Activated T-cell treated with anti-CD3 and anti-CD28 coated beads, Interleukin-2, amount 50 U/mL, for 1 hour (primary cell): Measurements from ENCODE around the gene PRKAR2B.
"Not testable (repeated sequence)": the region's sequence is repeated elsewhere in the genome, so short reads cannot be mapped to it uniquely, and the experiment has no call there.

Source experiments
- DNase-seq: peaks from one replicate; pipeline ENCODE4 v3.0.0-alpha.2; 2020

The PRKAR2B gene

GRCh38 chr7:107080099-107080505 lies 35.6 kb downstream of the PRKAR2B start:
- no peak for DNase-seq

DNA sequence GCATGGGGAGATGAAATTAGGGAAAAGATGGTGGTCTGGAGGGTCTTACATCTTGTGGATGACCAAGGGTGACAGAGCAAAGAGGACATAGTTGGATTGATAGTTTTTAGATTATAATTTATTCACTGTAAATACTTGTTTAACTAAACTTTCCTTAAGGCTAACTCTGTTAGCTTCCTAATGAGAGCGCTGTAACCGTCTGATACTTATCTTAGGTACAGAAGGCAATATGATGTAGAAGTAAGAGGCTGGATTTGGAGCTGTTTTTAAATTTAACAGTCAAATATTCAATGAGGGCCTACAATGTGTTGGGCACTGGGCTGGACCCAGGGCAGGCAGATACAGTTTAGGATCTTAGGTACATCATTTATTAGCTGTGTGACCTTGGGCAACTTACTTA lies 36.0 kb downstream of the PRKAR2B start:
- no peak for DNase-seq

GRCh38 chr7:107085180-107085579 lies 40.7 kb downstream of the PRKAR2B start:
- DNase-seq, result no peak

GRCh38 chr7:107089627-107090026 lies 45.1 kb downstream of the PRKAR2B start:
- no peak for DNase-seq

GRCh38 chr7:107090457-107090856 lies 46.0 kb downstream of the PRKAR2B start:
- DNase-seq, result no peak

- DNase-seq, result no peak
Measured at GRCh38 chr7:107091306-107091705, 46.8 kb downstream of the PRKAR2B start.

DNA sequence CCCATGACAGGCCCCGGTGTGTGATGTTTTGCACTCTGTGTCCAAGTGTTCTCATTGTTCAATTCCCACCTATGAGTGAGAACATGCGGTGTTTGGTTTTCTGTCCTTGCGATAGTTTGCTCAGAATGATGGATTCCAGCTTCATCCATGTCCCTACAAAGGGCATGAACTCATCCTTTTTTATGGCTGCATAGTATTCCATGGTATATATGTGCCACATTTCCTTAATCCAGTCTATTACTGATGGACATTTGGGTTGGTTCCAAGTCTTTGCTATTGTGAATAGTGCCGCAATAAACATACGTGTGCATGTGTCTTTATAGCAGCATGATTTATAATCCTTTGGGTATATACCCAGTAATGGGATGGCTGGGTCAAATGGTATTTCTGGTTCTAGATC lies 49.2 kb downstream of the PRKAR2B start:
- not testable (repeated sequence) for DNase-seq

- not testable (repeated sequence) for DNase-seq
Measured at GRCh38 chr7:107099154-107099553, 54.6 kb downstream of the PRKAR2B start.

DNA sequence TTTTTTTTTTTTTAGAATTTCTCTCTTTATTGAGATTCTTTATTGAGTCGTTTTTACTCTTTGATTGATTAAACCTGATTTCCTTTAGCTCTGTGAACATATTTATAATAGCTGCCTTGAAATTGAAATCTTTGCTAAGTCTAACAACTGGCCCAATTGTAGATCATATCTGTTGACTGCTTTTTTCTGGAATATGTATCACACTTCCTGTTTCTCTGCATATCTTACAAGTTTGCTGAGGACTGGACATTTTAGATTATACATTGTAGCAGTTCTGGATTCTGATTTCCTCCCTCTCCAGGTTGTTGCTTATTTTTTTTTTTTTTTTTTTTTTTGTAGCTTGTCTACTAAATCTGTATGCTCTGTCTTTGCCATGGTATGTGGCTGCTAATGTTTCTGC lies 56.3 kb downstream of the PRKAR2B start:
- DNase-seq, result no peak

DNA sequence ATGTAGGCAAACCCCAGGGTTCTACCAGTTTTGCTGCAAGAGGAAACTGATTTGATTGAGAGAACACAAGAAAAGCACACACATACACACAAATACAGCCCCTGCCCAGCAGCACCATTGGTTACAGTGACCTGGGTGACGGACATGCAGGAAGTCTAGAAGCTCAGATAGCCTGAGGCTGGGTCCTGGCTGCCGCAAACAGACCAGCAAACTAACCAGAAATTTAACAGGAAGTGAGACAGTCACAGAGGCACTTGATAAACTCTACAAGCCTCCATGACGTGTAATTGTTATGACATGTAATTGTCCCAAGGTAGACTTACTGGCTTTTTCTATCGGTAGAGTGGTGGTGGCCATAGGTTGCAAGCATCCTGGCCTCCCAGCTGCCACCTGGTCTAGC lies 58.9 kb downstream of the PRKAR2B start:
- DNase-seq, result no peak

DNA sequence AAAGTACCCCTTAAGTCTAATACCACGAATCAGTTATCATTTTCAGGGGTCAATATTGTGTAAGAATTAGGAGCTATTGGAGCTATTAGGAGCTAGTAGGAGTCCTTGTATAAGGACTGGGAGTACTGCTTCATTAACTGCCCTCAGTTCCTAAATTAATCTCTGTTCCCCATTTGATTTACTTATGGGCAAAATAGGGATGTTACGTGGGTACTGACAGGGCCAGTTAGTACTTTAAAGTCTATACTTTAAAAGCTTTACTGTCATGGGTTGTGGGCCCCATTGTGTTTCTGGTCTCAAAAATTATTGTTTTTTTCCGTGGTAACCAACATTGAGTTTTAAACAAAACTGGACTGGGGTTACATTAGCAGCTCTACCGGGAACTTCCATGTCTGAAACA lies 60.3 kb downstream of the PRKAR2B start:
- no peak for DNase-seq

DNA sequence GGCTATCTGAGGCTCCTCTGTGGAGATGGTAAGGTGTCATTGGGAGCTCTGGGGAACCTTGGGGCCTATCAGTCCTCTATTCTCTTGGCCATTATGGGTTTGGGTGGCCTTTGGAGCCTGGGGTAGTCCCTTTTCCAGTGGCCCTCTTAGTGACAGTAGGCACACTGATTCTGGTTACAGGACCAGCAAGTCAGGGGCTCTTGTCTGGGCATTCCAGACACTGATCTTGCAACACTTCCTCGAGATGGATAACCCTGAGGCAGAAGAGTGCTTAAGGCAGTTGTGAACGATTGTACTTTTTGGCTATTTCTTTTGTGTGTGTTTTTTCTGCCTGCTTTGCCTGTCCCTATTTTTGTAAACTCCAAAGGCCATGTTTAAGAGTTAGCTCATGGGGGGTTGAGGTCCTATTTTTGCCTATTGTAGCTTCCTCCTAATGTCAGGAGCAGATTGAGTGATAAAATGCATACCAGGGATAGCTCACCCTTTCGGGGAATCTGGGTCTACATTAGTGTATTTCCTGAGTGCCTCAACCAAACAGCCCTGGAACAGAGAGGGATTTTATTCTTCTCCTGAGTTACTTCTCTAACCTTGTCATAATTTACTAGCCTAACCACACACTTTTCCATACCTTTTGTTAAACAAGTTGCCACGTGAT lies 61.2 kb downstream of the PRKAR2B start:
- no peak for DNase-seq

GRCh38 chr7:107108793-107109371 lies 64.4 kb downstream of the PRKAR2B start:
- DNase-seq, result no peak

DNA sequence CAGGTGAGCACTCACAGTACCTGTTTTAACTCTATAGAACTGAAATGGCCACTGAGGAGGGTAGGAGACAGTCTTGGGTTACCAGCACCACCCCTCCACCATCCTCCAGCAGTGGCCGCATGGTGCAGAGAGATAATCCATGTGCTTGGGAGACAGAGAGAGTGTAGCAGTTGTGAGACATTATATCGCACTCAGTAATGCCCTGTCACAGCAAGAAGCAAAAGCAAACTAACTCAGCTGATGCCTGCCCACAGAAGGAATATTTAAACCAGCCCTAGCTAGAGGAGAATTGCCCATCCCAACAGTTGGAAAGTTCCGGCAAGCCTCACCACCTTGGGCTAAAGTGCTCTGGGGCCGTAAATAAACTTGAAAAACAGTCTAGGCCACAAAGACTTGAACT lies 65.5 kb downstream of the PRKAR2B start:
- DNase-seq, result no peak

- no peak for DNase-seq
Measured at GRCh38 chr7:107111196-107111595, 66.7 kb downstream of the PRKAR2B start.

- DNase-seq, result no peak
Measured at GRCh38 chr7:107113866-107114265, 69.4 kb downstream of the PRKAR2B start.

- no peak for DNase-seq
Measured at GRCh38 chr7:107115114-107115513, 70.6 kb downstream of the PRKAR2B start.

DNA sequence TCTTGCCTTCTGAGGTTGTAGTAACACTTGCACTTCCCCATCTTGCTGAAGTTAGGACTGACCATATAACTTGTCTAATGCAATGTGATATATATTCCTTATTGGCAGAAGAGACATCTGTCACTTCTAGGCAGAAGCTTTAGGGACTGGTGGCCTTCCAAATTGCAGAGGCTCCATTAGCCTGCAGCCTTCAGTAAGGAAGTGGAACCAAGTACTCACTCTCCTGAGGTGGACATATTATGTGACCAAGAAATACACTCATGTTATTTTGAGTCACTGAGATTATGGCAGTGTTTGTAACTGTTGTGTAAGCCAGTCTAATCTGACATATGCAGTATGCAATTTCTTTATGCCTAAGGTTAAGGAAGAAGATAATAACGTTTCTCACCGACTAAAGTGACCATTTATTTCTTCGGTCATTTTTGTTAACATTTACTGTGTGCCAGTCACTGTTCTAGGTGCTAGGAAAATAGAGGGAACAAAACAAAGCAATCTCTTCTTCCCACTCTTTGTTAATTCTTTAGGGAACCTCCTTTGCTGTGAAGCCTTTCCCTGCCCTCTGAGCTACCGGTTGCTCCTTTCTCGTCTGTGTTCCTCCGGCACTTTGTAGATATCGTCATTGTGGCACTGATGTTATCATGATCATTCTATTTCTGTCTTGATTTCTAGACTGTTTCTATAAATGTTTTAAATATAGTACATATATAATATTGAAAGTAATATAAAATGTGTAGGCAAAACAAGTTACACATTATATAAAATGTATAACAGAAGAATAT lies 71.4 kb downstream of the PRKAR2B start:
- no peak for DNase-seq

GRCh38 chr7:107118109-107118900 lies 73.8 kb downstream of the PRKAR2B start:
- no peak for DNase-seq

GRCh38 chr7:107119376-107120105 lies 75.0 kb downstream of the PRKAR2B start:
- no peak for DNase-seq

- no peak for DNase-seq
Measured at GRCh38 chr7:107122486-107122911, 78.0 kb downstream of the PRKAR2B start.

DNA sequence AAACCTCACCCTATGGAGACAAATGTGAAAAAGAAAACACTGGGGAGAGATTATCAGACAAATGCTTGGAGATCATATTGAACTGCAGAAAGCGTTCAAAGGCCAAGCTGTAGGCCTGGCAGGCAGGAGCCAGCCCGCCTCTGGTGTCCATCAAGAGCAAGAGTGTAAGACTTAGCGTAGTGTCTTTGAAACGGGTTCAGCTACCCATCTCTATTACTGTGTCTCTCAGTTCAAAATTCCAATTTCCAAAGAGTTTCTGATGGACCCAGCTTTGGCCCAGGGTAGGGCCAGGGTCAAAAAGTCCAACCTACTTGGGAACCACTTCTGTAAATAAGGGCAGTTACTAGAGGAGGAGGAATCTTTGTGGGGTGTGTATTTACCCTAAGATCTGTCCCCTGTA lies 78.9 kb downstream of the PRKAR2B start:
- no peak for DNase-seq

DNA sequence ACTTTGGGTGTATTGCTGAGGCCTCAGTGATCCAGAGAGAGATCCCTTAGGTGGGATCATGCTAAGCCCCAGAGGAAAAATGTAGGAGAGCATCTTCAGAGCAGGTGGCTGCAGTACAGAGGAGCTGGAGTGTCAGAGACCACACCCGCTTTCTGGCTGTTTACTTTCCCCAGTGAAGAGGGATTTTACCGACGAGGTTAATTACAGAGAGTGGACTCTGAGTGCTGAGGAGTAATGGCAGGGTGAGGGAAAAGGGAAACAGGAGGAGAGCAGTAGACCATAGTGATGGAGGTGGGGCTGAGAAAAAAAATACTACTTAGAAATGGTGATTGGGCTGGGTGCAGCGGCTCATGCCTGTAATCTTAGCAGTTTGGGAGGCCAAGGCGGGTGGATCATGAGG lies 81.0 kb downstream of the PRKAR2B start:
- no peak for DNase-seq
